Upper lobe of left lung (tissue), 4 donors: ENCODE results near the gene XRCC1.

Source experiments
- POLR2A ChIP-seq, 4 donors: fragments of 450-650 bp; IDR thresholded peaks; one replicate each; pipeline ENCODE4 v1.5.1; 2016 to 2017; ENCODE audit warnings: antibody characterized with exemption in 4 of 4, mild to moderate bottlenecking in 2 of 4
- POLR2AphosphoS5 ChIP-seq, 2 donors: sonication (generic); formaldehyde crosslinking; IDR thresholded peaks; one replicate each; pipeline ENCODE4 v1.5.1; 2017; ENCODE audit warnings: antibody characterized with exemption in 2 of 2

- TF ChIP-seq POLR2A (IDR thresholded peaks at IDR 0.05), result no peak
- no peak for TF ChIP-seq POLR2AphosphoS5 (IDR thresholded peaks at IDR 0.05)
Observed at GRCh38 chr19:43496960-43497359, 78.4 kb downstream of the XRCC1 start.
